Panc1 (cell line): ENCODE results near the gene TSPAN7.

Experiments used
- CTCF ChIP-seq: fragments of 450-650 bp; IDR thresholded peaks from 2 replicates; pipeline ENCODE4 v1.5.1; 2017; ENCODE audit warnings: mild to moderate bottlenecking
- POLR2AphosphoS5 ChIP-seq: IDR thresholded peaks from 2 replicates; pipeline ENCODE4 v1.6.1; 2012; ENCODE audit warnings: mild to moderate bottlenecking, low read depth, low read length, moderate library complexity
- REST ChIP-seq, 2 experiments: IDR thresholded peaks; 2 replicates each; pipeline ENCODE4 v1.6.1; 2011 to 2012; ENCODE audit warnings: low read depth in 2 of 2, control low read depth in 1 of 2, low read length in 1 of 2, mild to moderate bottlenecking in 1 of 2, moderate library complexity in 1 of 2; ENCODE audit not compliant: insufficient read depth in 1 of 2

- peak; percentile 40; the same call in 1 of the 2 replicates for TF ChIP-seq CTCF
- no peak for TF ChIP-seq REST (IDR thresholded peaks at IDR 0.05; ENCODE audit: insufficient read depth in 1 of 2, low read depth in 2 of 2, low read length in 1 of 2)
- TF ChIP-seq POLR2AphosphoS5, result no peak
These were observed 93.0 kb downstream of the TSPAN7 start for GRCh38 chrX:38654302-38654701.
